H9 (cell line): ENCODE results near the gene RAPSN. TPM values are rescaled to one million over a fixed set of nuclear protein-coding genes. Genes with fewer than 3 reads are reported as not detected.
A peak's percentile ranks its signal among the peaks of the same experiment; 100 is the strongest.

ENCODE experiments used
- DNase-seq: peaks from one replicate; pipeline ENCODE4 v3.0.0-alpha.2; 2017
- H2AFZ ChIP-seq: one replicate; pipeline ENCODE4 v1.6.1; 2013; ENCODE audit warnings: mild to moderate bottlenecking, low read length, control low read depth, moderate library complexity
- H2AK5ac ChIP-seq: 2 replicates; pipeline ENCODE4 v1.6.1; 2013; ENCODE audit warnings: low read length, control low read depth, mixed read lengths; ENCODE audit not compliant: insufficient read length
- H2BK120ac ChIP-seq: one replicate; pipeline ENCODE4 v1.6.1; 2013; ENCODE audit warnings: low read depth, mild to moderate bottlenecking, low read length, control low read depth, inconsistent platforms; ENCODE audit not compliant: poor library complexity, severe bottlenecking
- H2BK12ac ChIP-seq: 2 replicates; pipeline ENCODE4 v1.6.1; 2013; ENCODE audit warnings: low read length, control low read depth, mixed read lengths, low read depth; ENCODE audit not compliant: insufficient read length
- H2BK15ac ChIP-seq: 2 replicates; pipeline ENCODE4 v1.6.1; 2013; ENCODE audit warnings: low read depth, low read length, control low read depth
- H2BK20ac ChIP-seq: one replicate; pipeline ENCODE4 v1.6.1; 2013; ENCODE audit warnings: low read depth, mild to moderate bottlenecking, low read length, control low read depth, inconsistent platforms; ENCODE audit not compliant: poor library complexity, severe bottlenecking
- H2BK5ac ChIP-seq: 2 replicates; pipeline ENCODE4 v1.6.1; 2013; ENCODE audit warnings: low read length, control low read depth, mixed read lengths; ENCODE audit not compliant: insufficient read length
- H3K14ac ChIP-seq: 2 replicates; pipeline ENCODE4 v1.6.1; 2013; ENCODE audit warnings: low read length, control low read depth; ENCODE audit not compliant: insufficient read depth
- H3K18ac ChIP-seq: 2 replicates; pipeline ENCODE4 v1.6.1; 2013; ENCODE audit warnings: low read depth, mild to moderate bottlenecking, mixed read lengths, low read length, control low read depth; ENCODE audit not compliant: insufficient read length
- H3K23ac ChIP-seq: 2 replicates; pipeline ENCODE4 v1.6.1; 2013; ENCODE audit warnings: low read length, control low read depth, mixed read lengths, low read depth; ENCODE audit not compliant: insufficient read length
- H3K23me2 ChIP-seq: 2 replicates; pipeline ENCODE4 v1.6.1; 2013; ENCODE audit warnings: low read depth, mild to moderate bottlenecking, mixed read lengths, low read length, control low read depth; ENCODE audit not compliant: insufficient read length, poor library complexity, severe bottlenecking
- H3K27ac ChIP-seq: 2 replicates; pipeline ENCODE4 v1.5.1; 2013; ENCODE audit warnings: low read length, control low read depth, mixed read lengths, low read depth; ENCODE audit not compliant: insufficient read length
- H3K27me3 ChIP-seq: 2 replicates; pipeline ENCODE4 v1.6.1; 2013; ENCODE audit warnings: low read length, control low read depth, inconsistent platforms; ENCODE audit not compliant: insufficient read depth
- H3K4ac ChIP-seq: 2 replicates; pipeline ENCODE4 v1.6.1; 2013; ENCODE audit warnings: low read depth, mild to moderate bottlenecking, control low read depth, inconsistent platforms, low read length, moderate library complexity
- H3K4me1 ChIP-seq: 2 replicates; pipeline ENCODE4 v1.6.1; 2013; ENCODE audit warnings: low read length, control low read depth, inconsistent platforms; ENCODE audit not compliant: insufficient read depth
- H3K4me2 ChIP-seq: 2 replicates; pipeline ENCODE4 v1.6.1; 2013; ENCODE audit warnings: low read length, control low read depth, mixed read lengths; ENCODE audit not compliant: insufficient read length, insufficient read depth
- H3K56ac ChIP-seq: 2 replicates; pipeline ENCODE4 v1.6.1; 2013; ENCODE audit warnings: low read depth, mild to moderate bottlenecking, mixed read lengths, low read length, control low read depth; ENCODE audit not compliant: insufficient read length
- H3K79me1 ChIP-seq: 2 replicates; pipeline ENCODE4 v1.6.1; 2013; ENCODE audit warnings: low read depth, mild to moderate bottlenecking, moderate library complexity, low read length, control low read depth, inconsistent platforms; ENCODE audit not compliant: insufficient read depth, poor library complexity, severe bottlenecking
- H3K79me2 ChIP-seq: 2 replicates; pipeline ENCODE4 v1.6.1; 2013; ENCODE audit warnings: low read length, control low read depth, inconsistent platforms; ENCODE audit not compliant: insufficient read depth
- H3K9ac ChIP-seq: 2 replicates; pipeline ENCODE4 v1.6.1; 2013; ENCODE audit warnings: low read length, control low read depth, mixed read lengths; ENCODE audit not compliant: insufficient read length; ENCODE audit errors: extremely low read depth
- H3K9me3 ChIP-seq: one replicate; pipeline ENCODE4 v1.6.1; 2013; ENCODE audit warnings: low read depth, low read length, inconsistent platforms; ENCODE audit not compliant: control insufficient read depth
- H3T11ph ChIP-seq: one replicate; pipeline ENCODE4 v1.6.1; 2013; ENCODE audit warnings: mild to moderate bottlenecking, low read length, control low read depth, inconsistent platforms
- H4K20me1 ChIP-seq: one replicate; pipeline ENCODE4 v1.6.1; 2013; ENCODE audit not compliant: control insufficient read depth, insufficient read length, insufficient read depth
- H4K5ac ChIP-seq: 2 replicates; pipeline ENCODE4 v1.6.1; 2013; ENCODE audit warnings: low read depth, mild to moderate bottlenecking, mixed read lengths, low read length, control low read depth; ENCODE audit not compliant: insufficient read length
- H4K8ac ChIP-seq: replicated peaks from 2 replicates; pipeline ENCODE4 v1.6.1; 2013; ENCODE audit warnings: low read length, control low read depth, mixed read lengths, low read depth; ENCODE audit not compliant: insufficient read length
- H4K91ac ChIP-seq: 2 replicates; pipeline ENCODE4 v1.6.1; 2013; ENCODE audit warnings: low read depth, mild to moderate bottlenecking, moderate library complexity, mixed read lengths, low read length, control low read depth; ENCODE audit not compliant: insufficient read length
- H3K27ac Mint-ChIP-seq, 3 experiments: 2 replicates in 2 of 3; 3 replicates in 1 of 3; pipeline ENCODE4 v1.8.0; 2020 to 2021; ENCODE audit warnings: mixed read lengths in 3 of 3, mild to moderate bottlenecking in 1 of 3, moderate library complexity in 1 of 3
- H3K27me3 Mint-ChIP-seq: 2 replicates; pipeline ENCODE4 v1.8.0; 2021; ENCODE audit warnings: low read depth, mild to moderate bottlenecking, moderate library complexity, mixed read lengths
- H3K36me3 Mint-ChIP-seq, 3 experiments: 2 replicates in 2 of 3; 3 replicates in 1 of 3; pipeline ENCODE4 v1.8.0; 2020 to 2021; ENCODE audit warnings: low read depth in 3 of 3, mixed read lengths in 3 of 3; ENCODE audit not compliant: insufficient read depth in 1 of 3
- H3K4me1 Mint-ChIP-seq, 2 experiments: 2 replicates each; pipeline ENCODE4 v1.8.0; 2020; ENCODE audit warnings: mixed read lengths in 2 of 2
- H3K4me3 Mint-ChIP-seq, 2 experiments: 2 replicates in 1 of 2; 3 replicates in 1 of 2; pipeline ENCODE4 v1.8.0; 2020 to 2021; ENCODE audit warnings: mild to moderate bottlenecking in 2 of 2, mixed read lengths in 2 of 2, moderate library complexity in 1 of 2
- H3K9me3 Mint-ChIP-seq, 2 experiments: 2 replicates in 1 of 2; 3 replicates in 1 of 2; pipeline ENCODE4 v1.8.0; 2020; ENCODE audit warnings: mild to moderate bottlenecking in 2 of 2, mixed read lengths in 2 of 2, moderate library complexity in 1 of 2
- WGBS: extraction: QIAGEN DNeasy Blood & Tissue Kit; methylation state at CpG from one replicate; pipeline ENCODE4 v1.1.7; 2013; ENCODE audit warnings: missing lambda C conversion rate, low lambda C conversion rate, mixed read lengths; ENCODE audit not compliant: insufficient read length; ENCODE audit errors: extremely low coverage; 5-methylcytosine and 5-hydroxymethylcytosine counted together
- total RNA-seq: library from RNA; stranded (reverse); gene quantifications from 2 replicates; pipeline ENCODE4 v1.2.1, GENCODE V29; 2021
- TF ChIP-seq, protein P1 (sequence below): fragments of 200-600 bp; sonication (generic); conservative IDR thresholded peaks from 3 replicates; pipeline ENCODE4 v1.8.0; 2021; ENCODE audit warnings: antibody characterized with exemption, mild to moderate bottlenecking

The RAPSN gene
- total RNA-seq, 1 experiment from 2014 or later = 0.48 TPM

- Histone ChIP-seq H2AK5ac (no peak overlapping the region), H3K4me2 (no peak overlapping the region), H4K8ac (no peak overlapping the region), H3K9ac (no peak overlapping the region), H2BK120ac (no peak overlapping the region), H3K27me3 (no peaks in the 10 kb centered on the region), H3K9me3 (no peaks in the 10 kb centered on the region), H4K5ac (no peak overlapping the region), H3K79me2 (no peaks in the 10 kb centered on the region), H3K14ac (no peak overlapping the region), H3K18ac (no peak overlapping the region), H3K79me1 (no peaks in the 10 kb centered on the region), H2BK15ac (no peak overlapping the region), H3K23ac (no peak overlapping the region), H3K23me2 (peaks cover 15% of the 10 kb centered on the region), H3K56ac (no peak overlapping the region), H3K27ac (no peak overlapping the region), H2BK5ac (no peak overlapping the region), H3K4me1 (0 out of 2 replicates have a peak, but pooled peaks cover 2% of the 10 kb centered on the region), H4K91ac (no peak overlapping the region), H3K4ac (no peak overlapping the region), H3T11ph (no peak overlapping the region), H2AFZ (no peak overlapping the region), H2BK20ac (no peak overlapping the region), H4K20me1 (no peaks in the 10 kb centered on the region), H2BK12ac (no peak overlapping the region)
- TF ChIP-seq, protein P1, sequence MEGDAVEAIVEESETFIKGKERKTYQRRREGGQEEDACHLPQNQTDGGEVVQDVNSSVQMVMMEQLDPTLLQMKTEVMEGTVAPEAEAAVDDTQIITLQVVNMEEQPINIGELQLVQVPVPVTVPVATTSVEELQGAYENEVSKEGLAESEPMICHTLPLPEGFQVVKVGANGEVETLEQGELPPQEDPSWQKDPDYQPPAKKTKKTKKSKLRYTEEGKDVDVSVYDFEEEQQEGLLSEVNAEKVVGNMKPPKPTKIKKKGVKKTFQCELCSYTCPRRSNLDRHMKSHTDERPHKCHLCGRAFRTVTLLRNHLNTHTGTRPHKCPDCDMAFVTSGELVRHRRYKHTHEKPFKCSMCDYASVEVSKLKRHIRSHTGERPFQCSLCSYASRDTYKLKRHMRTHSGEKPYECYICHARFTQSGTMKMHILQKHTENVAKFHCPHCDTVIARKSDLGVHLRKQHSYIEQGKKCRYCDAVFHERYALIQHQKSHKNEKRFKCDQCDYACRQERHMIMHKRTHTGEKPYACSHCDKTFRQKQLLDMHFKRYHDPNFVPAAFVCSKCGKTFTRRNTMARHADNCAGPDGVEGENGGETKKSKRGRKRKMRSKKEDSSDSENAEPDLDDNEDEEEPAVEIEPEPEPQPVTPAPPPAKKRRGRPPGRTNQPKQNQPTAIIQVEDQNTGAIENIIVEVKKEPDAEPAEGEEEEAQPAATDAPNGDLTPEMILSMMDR = no peak
- Mint-ChIP-seq H3K36me3 (peaks cover 12 to 19% (median 17%) of the 10 kb centered on the region in 3 experiments), H3K4me3 (peak overlapping the region; percentile 23 to 36; a peak in 2 of 5 replicates), H3K4me1 (peaks cover 15 to 25% of the 10 kb centered on the region in 2 experiments), H3K27me3 (no peaks in the 10 kb centered on the region), H3K27ac (no peak overlapping the region), H3K9me3 (no peaks in the 10 kb centered on the region; a peak in 1 of 5 replicates)
- WGBS = no CpG with 5 or more reads among the region's 12 CpGs
- DNase-seq = no peak
Observed at GRCh38 chr11:47410370-47411264, 38.3 kb downstream of the RAPSN start.
